Measurements from ENCODE around the gene ARHGAP1.

GRCh38 chr11:46631676-46632075, 68.7 kb downstream of the ARHGAP1 start:
- TF ChIP-seq, protein P1, sequence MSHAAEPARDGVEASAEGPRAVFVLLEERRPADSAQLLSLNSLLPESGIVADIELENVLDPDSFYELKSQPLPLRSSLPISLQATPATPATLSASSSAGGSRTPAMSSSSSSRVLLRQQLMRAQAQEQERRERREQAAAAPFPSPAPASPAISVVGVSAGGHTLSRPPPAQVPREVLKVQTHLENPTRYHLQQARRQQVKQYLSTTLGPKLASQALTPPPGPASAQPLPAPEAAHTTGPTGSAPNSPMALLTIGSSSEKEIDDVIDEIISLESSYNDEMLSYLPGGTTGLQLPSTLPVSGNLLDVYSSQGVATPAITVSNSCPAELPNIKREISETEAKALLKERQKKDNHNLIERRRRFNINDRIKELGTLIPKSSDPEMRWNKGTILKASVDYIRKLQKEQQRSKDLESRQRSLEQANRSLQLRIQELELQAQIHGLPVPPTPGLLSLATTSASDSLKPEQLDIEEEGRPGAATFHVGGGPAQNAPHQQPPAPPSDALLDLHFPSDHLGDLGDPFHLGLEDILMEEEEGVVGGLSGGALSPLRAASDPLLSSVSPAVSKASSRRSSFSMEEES (CRISPR knock-in tag; IDR thresholded peaks at IDR 0.05) = no peak
- TF ChIP-seq REST (IDR thresholded peaks at IDR 0.05; ENCODE audit: borderline replicate concordance) (no peak), REST (CRISPR knock-in tag; IDR thresholded peaks at IDR 0.05; ENCODE audit: low read depth) (no peak), EGR1 (conservative IDR thresholded peaks at IDR 0.05) (no peak), GATA2 (CRISPR knock-in tag; IDR thresholded peaks at IDR 0.05) (no peak), NRF1 (conservative IDR thresholded peaks at IDR 0.05 in 1 of 2, IDR thresholded peaks at IDR 0.05 in 1 of 2) (no peak), CTCF (IDR thresholded peaks at IDR 0.05 in 2 of 3, conservative IDR thresholded peaks at IDR 0.05 in 1 of 3; ENCODE audit: insufficient read depth in 2 of 3, low read depth in 1 of 3, low read length in 3 of 3) (no peak), JUNB (CRISPR knock-in tag; conservative IDR thresholded peaks at IDR 0.05) (no peak), ZNF586 (CRISPR knock-in tag; conservative IDR thresholded peaks at IDR 0.05) (no peak), WHSC1 (IDR thresholded peaks at IDR 0.05; ENCODE audit: low read length) (no peak)
